Measurements from ENCODE around the gene LITAFD. TPM values are rescaled to one million over a fixed set of nuclear protein-coding genes. Genes with fewer than 3 reads are reported as not detected.
A peak's percentile ranks its signal among the peaks of the same experiment; 100 is the strongest.

Gene LITAFD
- total RNA-seq, 3 donors from 2014 or later, result not detected

- Histone ChIP-seq H3K36me3 (ENCODE audit: low read depth) (no peaks in the 10 kb centered on the region), H3K4me3 (no peak overlapping the region), H3K9me3 (no peaks in the 10 kb centered on the region), H3K4me1 (ENCODE audit: low read depth) (peaks cover 48% of the 10 kb centered on the region)
- intact Hi-C loops (cut with DNase I, micrococcal nuclease), result no loop called here
- DNase-seq (peak in 1 of 3 donors; percentile 57), ATAC-seq (no peak)
- TF ChIP-seq CTCF (IDR thresholded peaks at IDR 0.05), result no peak
These were observed 17.6 kb upstream of the LITAFD start for GRCh38 chr16:8864480-8865110.

GRCh38 chr16:8865145-8865882, 16.8 kb upstream of the LITAFD start:
- no peak for ATAC-seq
- no peak for DNase-seq
- TF ChIP-seq CTCF (IDR thresholded peaks at IDR 0.05), result no peak
- peaks cover 51% of the 10 kb centered on the region for H3K4me1 ChIP-seq (ENCODE audit: low read depth)
- no peaks in the 10 kb centered on the region for H3K9me3 ChIP-seq
- intact Hi-C loops (cut with DNase I, micrococcal nuclease), result no loop called here
- no peak overlapping the region for H3K4me3 ChIP-seq
- no peaks in the 10 kb centered on the region for H3K36me3 ChIP-seq (ENCODE audit: low read depth)

GRCh38 chr16:8866118-8866883, 15.8 kb upstream of the LITAFD start:
- H3K4me3 ChIP-seq, result no peak overlapping the region
- no peaks in the 10 kb centered on the region for H3K36me3 ChIP-seq (ENCODE audit: low read depth)
- no peaks in the 10 kb centered on the region for H3K9me3 ChIP-seq
- DNase-seq, result peak; percentile 53 to 66 (median 63)
- ATAC-seq, result no peak
- peaks cover 51% of the 10 kb centered on the region for H3K4me1 ChIP-seq (ENCODE audit: low read depth)
- intact Hi-C loops (cut with DNase I, micrococcal nuclease), result no loop called here
- no peak for TF ChIP-seq CTCF (IDR thresholded peaks at IDR 0.05)

- Histone ChIP-seq H3K9me3 (no peaks in the 10 kb centered on the region), H3K4me3 (no peak overlapping the region), H3K4me1 (ENCODE audit: low read depth) (peaks cover 51% of the 10 kb centered on the region), H3K36me3 (ENCODE audit: low read depth) (no peaks in the 10 kb centered on the region)
- intact Hi-C loops (cut with DNase I, micrococcal nuclease), result no loop called here
- ATAC-seq, result no peak
- peak in 1 of 3 donors; percentile 46 for DNase-seq
- TF ChIP-seq CTCF (IDR thresholded peaks at IDR 0.05), result no peak
These were observed 15.3 kb upstream of the LITAFD start for GRCh38 chr16:8866884-8867215.

- intact Hi-C loops (cut with DNase I, micrococcal nuclease), result no loop called here
- Histone ChIP-seq H3K4me3 (no peak overlapping the region), H3K4me1 (ENCODE audit: low read depth) (peaks cover 53% of the 10 kb centered on the region), H3K9me3 (no peaks in the 10 kb centered on the region), H3K36me3 (ENCODE audit: low read depth) (no peaks in the 10 kb centered on the region)
- no peak for ATAC-seq
- DNase-seq, result peak; percentile 81 to 82 (median 81)
- TF ChIP-seq CTCF (IDR thresholded peaks at IDR 0.05), result no peak
These were observed 14.8 kb upstream of the LITAFD start for GRCh38 chr16:8867216-8867931.
